ENCODE measurements around the gene BBS7.

GRCh38 chr4:121869841-121870822 is at the start of gene BBS7:
- TF ChIP-seq, protein P1, sequence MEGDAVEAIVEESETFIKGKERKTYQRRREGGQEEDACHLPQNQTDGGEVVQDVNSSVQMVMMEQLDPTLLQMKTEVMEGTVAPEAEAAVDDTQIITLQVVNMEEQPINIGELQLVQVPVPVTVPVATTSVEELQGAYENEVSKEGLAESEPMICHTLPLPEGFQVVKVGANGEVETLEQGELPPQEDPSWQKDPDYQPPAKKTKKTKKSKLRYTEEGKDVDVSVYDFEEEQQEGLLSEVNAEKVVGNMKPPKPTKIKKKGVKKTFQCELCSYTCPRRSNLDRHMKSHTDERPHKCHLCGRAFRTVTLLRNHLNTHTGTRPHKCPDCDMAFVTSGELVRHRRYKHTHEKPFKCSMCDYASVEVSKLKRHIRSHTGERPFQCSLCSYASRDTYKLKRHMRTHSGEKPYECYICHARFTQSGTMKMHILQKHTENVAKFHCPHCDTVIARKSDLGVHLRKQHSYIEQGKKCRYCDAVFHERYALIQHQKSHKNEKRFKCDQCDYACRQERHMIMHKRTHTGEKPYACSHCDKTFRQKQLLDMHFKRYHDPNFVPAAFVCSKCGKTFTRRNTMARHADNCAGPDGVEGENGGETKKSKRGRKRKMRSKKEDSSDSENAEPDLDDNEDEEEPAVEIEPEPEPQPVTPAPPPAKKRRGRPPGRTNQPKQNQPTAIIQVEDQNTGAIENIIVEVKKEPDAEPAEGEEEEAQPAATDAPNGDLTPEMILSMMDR (conservative IDR thresholded peaks at IDR 0.05 in 1 of 2, IDR thresholded peaks at IDR 0.05 in 1 of 2; ENCODE audit: low read depth in 1 of 2, low read length in 2 of 2), result no peak
- TF ChIP-seq EZH2 (IDR thresholded peaks at IDR 0.05; ENCODE audit: low read length, missing control alignments), result no peak
